Tongue (tissue), 2 donors: ENCODE measurements around the gene SETD6. TPM values are rescaled to one million over a fixed set of nuclear protein-coding genes. Genes with fewer than 3 reads are reported as not detected.

Experiments used
- DNase-seq: peaks from one replicate; pipeline ENCODE4 v3.0.0-alpha.2; 2015
- total RNA-seq: library from RNA; depleted of rRNA; stranded (reverse); fragments of >200 nt; gene quantifications from one replicate; pipeline ENCODE4 v1.2.3, GENCODE V29; 2014

SETD6 gene
- total RNA-seq, 1 donor from 2014 or later, result 16.2 TPM

GRCh38 chr16:58493756-58494431 is 21.4 kb upstream of the SETD6 start:
- DNase-seq, result no peak

GRCh38 chr16:58494981-58495520 is 20.3 kb upstream of the SETD6 start:
- DNase-seq, result peak; percentile 96

- peak; percentile 22 for DNase-seq
Measured at GRCh38 chr16:58495521-58496331, 19.6 kb upstream of the SETD6 start.

GRCh38 chr16:58497468-58497867 is 17.8 kb upstream of the SETD6 start:
- DNase-seq, result no peak

GRCh38 chr16:58497935-58498334 is 17.4 kb upstream of the SETD6 start:
- DNase-seq, result no peak

- no peak for DNase-seq
Measured at GRCh38 chr16:58498341-58499091, 16.8 kb upstream of the SETD6 start.

GRCh38 chr16:58499092-58499511 is 16.2 kb upstream of the SETD6 start:
- DNase-seq, result no peak

- DNase-seq, result peak; percentile 88
Measured at GRCh38 chr16:58499615-58500351, 15.5 kb upstream of the SETD6 start, which contains the start of gene NDRG4. Gene NDRG4 (plus strand): TSS chr16:58500143. CDS start chr16:58500249, 106 bp downstream.

GRCh38 chr16:58500430-58501241 is 14.7 kb upstream of the SETD6 start:
- DNase-seq, result no peak

GRCh38 chr16:58501242-58502131 is 13.8 kb upstream of the SETD6 start:
- peak; percentile 73 for DNase-seq

GRCh38 chr16:58502217-58502921 is 12.9 kb upstream of the SETD6 start:
- no peak for DNase-seq

GRCh38 chr16:58503166-58503862 is 12.0 kb upstream of the SETD6 start:
- DNase-seq, result no peak

- DNase-seq, result no peak
Measured at GRCh38 chr16:58503863-58504688, 11.2 kb upstream of the SETD6 start.

GRCh38 chr16:58506241-58507194 is 8.8 kb upstream of the SETD6 start:
- no peak for DNase-seq

GRCh38 chr16:58507195-58507962 is 7.9 kb upstream of the SETD6 start:
- no peak for DNase-seq
